ENCODE measurements around the gene CPAMD8. TPM values are rescaled to one million over a fixed set of nuclear protein-coding genes. Genes with fewer than 3 reads are reported as not detected.

CPAMD8 gene
- total and polyA plus RNA-seq, 9 of the 15 experiments (the other 6 are each of a cell fraction or from before 2014, with no cell fraction given) = 0.20 to 2.1 (median 1.3) TPM

GRCh38 chr19:16890461-16891184, 136.0 kb downstream of the CPAMD8 start:
- ChIA-PET CTCF (ENCODE audit: low intra/inter-chr PET ratio) (no interaction called here), POLR2A (interaction anchor here (0.9 kb wide), 1 partner anchor 65 kb away, joined by 3 read pairs; no protein-coding TSS in a partner anchor)
- Histone ChIP-seq H2AFZ (ENCODE audit: low read depth, low read length) (peak overlapping the region; percentile 30), H3K27me3 (ENCODE audit: control insufficient read depth in 2 of 2, insufficient read depth in 2 of 2, low read length in 2 of 2) (no peaks in the 10 kb centered on the region), H4K20me1 (replicated peaks; ENCODE audit: control insufficient read depth, insufficient read depth, low read length) (no peaks in the 10 kb centered on the region), H3K9ac (ENCODE audit: insufficient read depth in 1 of 2, low read depth in 2 of 2, low read length in 2 of 2) (peak overlapping the region; percentile 97 to 98), H3K79me2 (ENCODE audit: control insufficient read depth, insufficient read depth, low read length) (peaks cover 47% of the 10 kb centered on the region), H3K4me2 (ENCODE audit: insufficient read depth, low read length) (peak overlapping the region; percentile 97), H3K4me3 (peak overlapping the region; percentile 55), H3K27ac (ENCODE audit: extremely low read depth, low read depth, low read length) (peak overlapping the region; percentile 100), H3K36me3 (ENCODE audit: control insufficient read depth, insufficient read depth, low read length) (peaks cover 26% of the 10 kb centered on the region; the same call in 2 of the 3 replicates), H3K4me1 (replicated peaks in 1 of 2; ENCODE audit: control insufficient read depth in 2 of 2, insufficient read depth in 2 of 2, low read length in 2 of 2) (peaks cover 53 to 89% of the 10 kb centered on the region in 2 experiments), H3K9me3 (replicated peaks; ENCODE audit: control insufficient read depth, insufficient read depth, low read depth, low read length) (no peaks in the 10 kb centered on the region), H3K9me1 (ENCODE audit: control insufficient read depth, insufficient read depth, low read length) (no peaks in the 10 kb centered on the region)
- TSS peak; percentile 72 for BruUV-seq (replicated peaks)
- ATAC-seq (peak; percentile 72), FAIRE-seq (peak; percentile 99), DNase-seq (ENCODE audit: extremely low read depth in 1 of 4, low spot score in 3 of 4) (peak; percentile 41 to 96 (median 64))
- 4% methylated on average over 24 of the region's 24 CpGs for WGBS (ENCODE audit: insufficient coverage, low coverage, missing lambda C conversion rate)
- intact Hi-C loops (cut with micrococcal nuclease) (no loop called here), in situ Hi-C loops (cut with MboI) (no loop called here)
- TF ChIP-seq RFX1 (IDR thresholded peaks at IDR 0.05) (no peak), BACH1 (tag; IDR thresholded peaks at IDR 0.05) (peak; percentile 88), HDAC8 (tag; IDR thresholded peaks at IDR 0.05) (no peak), CBFA2T2 (conservative IDR thresholded peaks at IDR 0.05) (peak; percentile 34; the same call in 1 of the 2 replicates), FOXO4 (CRISPR knock-in tag; IDR thresholded peaks at IDR 0.05) (peak; percentile 70; the same call in 1 of the 2 replicates), NFRKB (IDR thresholded peaks at IDR 0.05; ENCODE audit: low read depth) (peak; percentile 89), ZBTB43 (CRISPR knock-in tag; IDR thresholded peaks at IDR 0.05) (peak; percentile 28; the same call in 1 of the 2 replicates), DEAF1 (CRISPR knock-in tag; IDR thresholded peaks at IDR 0.05) (no peak), ZBED1 (IDR thresholded peaks at IDR 0.05) (0 out of 2 replicates have a peak, but pooled peaks have one; percentile 30), HDAC1 (IDR thresholded peaks at IDR 0.05) (peak in 1 of 2 experiments; percentile 8; a peak in 1 of 4 replicates), IFI16 (CRISPR knock-in tag; IDR thresholded peaks at IDR 0.05) (no peak), HMG20A (CRISPR knock-in tag; conservative IDR thresholded peaks at IDR 0.05) (no peak), TCF15 (CRISPR knock-in tag; IDR thresholded peaks at IDR 0.05) (no peak)
- TF ChIP-seq, protein P1, sequence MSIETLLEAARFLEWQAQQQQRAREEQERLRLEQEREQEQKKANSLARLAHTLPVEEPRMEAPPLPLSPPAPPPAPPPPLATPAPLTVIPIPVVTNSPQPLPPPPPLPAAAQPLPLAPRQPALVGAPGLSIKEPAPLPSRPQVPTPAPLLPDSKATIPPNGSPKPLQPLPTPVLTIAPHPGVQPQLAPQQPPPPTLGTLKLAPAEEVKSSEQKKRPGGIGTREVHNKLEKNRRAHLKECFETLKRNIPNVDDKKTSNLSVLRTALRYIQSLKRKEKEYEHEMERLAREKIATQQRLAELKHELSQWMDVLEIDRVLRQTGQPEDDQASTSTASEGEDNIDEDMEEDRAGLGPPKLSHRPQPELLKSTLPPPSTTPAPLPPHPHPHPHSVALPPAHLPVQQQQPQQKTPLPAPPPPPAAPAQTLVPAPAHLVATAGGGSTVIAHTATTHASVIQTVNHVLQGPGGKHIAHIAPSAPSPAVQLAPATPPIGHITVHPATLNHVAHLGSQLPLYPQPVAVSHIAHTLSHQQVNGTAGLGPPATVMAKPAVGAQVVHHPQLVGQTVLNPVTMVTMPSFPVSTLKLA (conservative IDR thresholded peaks at IDR 0.05) = peak in 1 of 2 experiments; percentile 43; a peak in 1 of 4 replicates
